Measurements from ENCODE around the gene MAPKAPK3. TPM values are rescaled to one million over a fixed set of nuclear protein-coding genes. Genes with fewer than 3 reads are reported as not detected.

The MAPKAPK3 gene
- total and polyA plus RNA-seq, 12 donors, result 40.6 to 101 (median 65.0) TPM

DNA sequence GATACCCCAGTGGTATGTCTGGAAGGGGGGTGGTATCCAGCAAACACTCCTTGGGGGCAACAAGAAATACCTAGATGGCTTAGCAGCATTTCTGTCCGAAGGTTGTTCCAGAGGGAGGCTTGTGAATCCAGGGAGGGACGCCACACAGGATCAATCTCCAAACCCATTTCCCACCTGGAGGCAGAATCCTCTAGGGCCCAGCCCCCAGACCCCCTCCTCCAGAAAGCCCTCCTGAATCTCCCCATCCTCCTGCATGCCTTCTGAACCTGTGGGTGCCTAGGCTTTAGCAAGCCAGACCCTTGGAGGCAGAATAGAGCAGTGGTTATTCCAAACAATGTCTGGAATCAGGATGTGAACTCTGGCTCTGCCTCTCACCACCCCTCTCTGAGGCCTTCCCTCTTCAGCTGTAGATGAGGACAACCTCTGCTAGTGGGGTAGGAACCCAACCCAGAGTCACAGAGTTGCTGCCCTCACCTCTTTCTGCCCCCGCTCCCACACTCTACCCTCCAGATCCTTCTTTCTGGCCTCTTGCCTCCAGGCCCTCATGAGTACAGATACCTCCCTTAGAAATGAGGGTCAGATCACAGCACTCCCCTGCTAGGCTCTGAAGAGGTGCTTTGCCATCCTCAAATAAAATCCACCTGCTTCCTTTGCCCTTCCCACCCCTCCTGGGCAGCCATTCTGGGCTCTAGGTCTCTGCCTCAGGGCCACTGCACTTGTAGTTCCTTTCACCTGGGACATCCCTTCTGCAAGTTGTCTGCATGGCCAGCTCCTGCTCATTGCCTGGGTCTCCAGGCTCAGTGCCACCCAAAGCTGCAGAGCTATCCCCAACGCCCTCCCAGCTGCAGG lies 13.5 kb upstream of the MAPKAPK3 start:
- no peaks in the 10 kb centered on the region for H3K9me3 ChIP-seq (replicated peaks in 1 of 3)
- H3K27ac ChIP-seq, result peak overlapping the region in 1 of 5 donors; percentile 97
- peaks cover 31 to 34% of the 10 kb centered on the region in 2 donors for H3K4me1 ChIP-seq (replicated peaks in 1 of 2)
- no peaks in the 10 kb centered on the region for H3K27me3 ChIP-seq
- TF ChIP-seq, protein P1, sequence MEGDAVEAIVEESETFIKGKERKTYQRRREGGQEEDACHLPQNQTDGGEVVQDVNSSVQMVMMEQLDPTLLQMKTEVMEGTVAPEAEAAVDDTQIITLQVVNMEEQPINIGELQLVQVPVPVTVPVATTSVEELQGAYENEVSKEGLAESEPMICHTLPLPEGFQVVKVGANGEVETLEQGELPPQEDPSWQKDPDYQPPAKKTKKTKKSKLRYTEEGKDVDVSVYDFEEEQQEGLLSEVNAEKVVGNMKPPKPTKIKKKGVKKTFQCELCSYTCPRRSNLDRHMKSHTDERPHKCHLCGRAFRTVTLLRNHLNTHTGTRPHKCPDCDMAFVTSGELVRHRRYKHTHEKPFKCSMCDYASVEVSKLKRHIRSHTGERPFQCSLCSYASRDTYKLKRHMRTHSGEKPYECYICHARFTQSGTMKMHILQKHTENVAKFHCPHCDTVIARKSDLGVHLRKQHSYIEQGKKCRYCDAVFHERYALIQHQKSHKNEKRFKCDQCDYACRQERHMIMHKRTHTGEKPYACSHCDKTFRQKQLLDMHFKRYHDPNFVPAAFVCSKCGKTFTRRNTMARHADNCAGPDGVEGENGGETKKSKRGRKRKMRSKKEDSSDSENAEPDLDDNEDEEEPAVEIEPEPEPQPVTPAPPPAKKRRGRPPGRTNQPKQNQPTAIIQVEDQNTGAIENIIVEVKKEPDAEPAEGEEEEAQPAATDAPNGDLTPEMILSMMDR (IDR thresholded peaks at IDR 0.05), result no peak
- no peak for TF ChIP-seq POLR2A (IDR thresholded peaks at IDR 0.05)
- intact Hi-C loops (cut with DNase I), result no loop called here
- peaks cover 0 to 18% of the 10 kb centered on the region in 2 donors for H3K36me3 ChIP-seq (replicated peaks in 1 of 2)
- 69 to 95% (median 80%) methylated on average over 3 to 4 of the region's 4 CpGs for WGBS, 4 donors
- no peak for DNase-seq
- H3K4me3 ChIP-seq, result no peak overlapping the region

GRCh38 chr3:50604110-50604621 lies 12.8 kb upstream of the MAPKAPK3 start:
- intact Hi-C loops (cut with DNase I), result no loop called here
- H3K4me3 ChIP-seq, result no peak overlapping the region
- no peak overlapping the region for H3K27ac ChIP-seq
- H3K36me3 ChIP-seq (replicated peaks in 1 of 2), result peaks cover 0 to 18% of the 10 kb centered on the region in 2 donors
- 85 to 91% (median 89%) methylated on average over 5 of the region's 5 CpGs for WGBS, 4 donors
- H3K27me3 ChIP-seq, result no peaks in the 10 kb centered on the region
- DNase-seq, result peak in 1 of 7 donors; percentile 20
- peaks cover 31 to 36% of the 10 kb centered on the region in 2 donors for H3K4me1 ChIP-seq (replicated peaks in 1 of 2)
- no peak for TF ChIP-seq POLR2A (IDR thresholded peaks at IDR 0.05)
- TF ChIP-seq, protein P1 (IDR thresholded peaks at IDR 0.05), result no peak
- H3K9me3 ChIP-seq (replicated peaks in 1 of 3), result no peaks in the 10 kb centered on the region

DNA sequence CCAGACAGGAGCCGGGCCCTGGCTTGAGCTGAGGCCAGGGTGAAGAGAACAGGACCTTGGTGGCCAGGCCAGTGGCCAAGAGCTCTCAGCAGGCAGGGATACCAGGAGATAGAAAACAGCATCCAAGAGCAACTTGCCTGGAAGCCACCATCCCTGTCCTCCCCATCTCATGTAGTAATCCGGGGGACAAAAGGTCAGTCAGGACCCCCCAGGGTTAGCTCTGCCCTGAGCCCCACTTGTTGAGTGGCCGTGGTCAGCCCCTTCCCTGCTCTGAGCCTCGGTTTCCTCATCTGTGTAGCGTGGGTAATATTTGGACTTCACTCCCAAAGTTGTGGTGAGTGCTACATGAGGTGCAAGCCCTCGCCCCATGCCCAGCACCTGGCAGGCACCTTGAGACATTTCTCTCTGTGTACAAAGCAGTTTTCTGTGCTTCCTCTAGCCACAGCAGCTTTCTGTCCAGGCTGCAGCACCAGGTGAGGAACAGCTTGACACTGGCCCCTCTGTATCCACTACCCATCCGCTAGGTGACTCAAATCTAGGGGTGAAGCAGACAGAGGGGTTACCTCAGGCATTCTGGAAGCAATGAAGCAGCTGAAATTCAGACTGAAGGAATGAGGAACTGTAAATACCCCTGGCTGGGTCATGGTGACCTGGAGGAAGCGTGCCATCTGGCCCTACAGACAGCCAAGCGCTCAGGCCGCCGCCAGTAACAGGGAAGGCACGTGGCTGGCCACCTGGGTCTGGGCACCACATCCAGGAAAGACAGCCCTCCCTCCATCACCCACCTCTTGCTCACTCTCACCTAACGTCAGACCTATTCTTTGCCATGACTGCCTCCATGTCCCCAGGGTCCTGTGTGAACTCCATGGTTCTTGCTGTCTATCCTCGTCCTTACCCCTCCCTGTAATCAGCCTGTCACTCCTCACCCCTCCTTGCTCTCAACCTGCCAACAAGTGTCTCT lies 12.0 kb upstream of the MAPKAPK3 start:
- WGBS, 4 donors, result 60 to 82% (median 77%) methylated on average over 10 to 14 of the region's 14 CpGs
- H3K27me3 ChIP-seq, result no peaks in the 10 kb centered on the region
- intact Hi-C loops (cut with DNase I), result no loop called here
- no peaks in the 10 kb centered on the region for H3K9me3 ChIP-seq (replicated peaks in 1 of 3)
- DNase-seq, result peak in 3 of 7 donors; percentile 39 to 46 (median 39)
- H3K4me3 ChIP-seq, result no peak overlapping the region
- H3K4me1 ChIP-seq (replicated peaks in 1 of 2), result peaks cover 28 to 36% of the 10 kb centered on the region in 2 donors
- TF ChIP-seq POLR2A (IDR thresholded peaks at IDR 0.05), result no peak
- TF ChIP-seq, protein P1 (IDR thresholded peaks at IDR 0.05), result no peak
- H3K27ac ChIP-seq, result peak overlapping the region in 1 of 5 donors; percentile 48
- H3K36me3 ChIP-seq (replicated peaks in 1 of 2), result peaks cover 0 to 18% of the 10 kb centered on the region in 2 donors
